K562 (cell line): Measurements from ENCODE around the gene DNASE1L1. TPM values are rescaled to one million over a fixed set of nuclear protein-coding genes. Genes with fewer than 3 reads are reported as not detected.

Experiments used
- ARID3B ChIP-seq: fragments of 250-450 bp; sonication (Bioruptor Pico); IDR thresholded peaks from 2 replicates; pipeline ENCODE4 v1.4.0; 2020; ENCODE audit warnings: borderline replicate concordance
- ASH1L ChIP-seq: fragments of 450-650 bp; IDR thresholded peaks from 2 replicates; pipeline ENCODE4 v1.6.1; 2018; ENCODE audit warnings: borderline replicate concordance, mild to moderate bottlenecking, low read depth; ENCODE audit not compliant: partially characterized antibody
- BACH1 ChIP-seq: fragments of 200-800 bp; sonication (Bioruptor generic); IDR thresholded peaks from 2 replicates; pipeline ENCODE4 v1.6.1; 2016; ENCODE audit warnings: missing genetic modification characterization, missing compliant biosample characterization
- CTCF ChIP-seq, 3 experiments: IDR thresholded peaks in 2 of 3; conservative IDR thresholded peaks in 1 of 3; 2 replicates each; pipeline ENCODE4 v1.5.1; 2011 to 2012; ENCODE audit warnings: low read length in 3 of 3, mild to moderate bottlenecking in 3 of 3, control low read depth in 2 of 3, improper control_type of control experiment in 1 of 3, inconsistent platforms in 1 of 3, low read depth in 1 of 3, mixed read lengths in 1 of 3, moderate library complexity in 1 of 3; ENCODE audit not compliant: insufficient read depth in 2 of 3
- DACH1 ChIP-seq: fragments of 450-650 bp; IDR thresholded peaks from 2 replicates; pipeline ENCODE4 v1.6.1; 2018; ENCODE audit not compliant: partially characterized antibody
- DNMT1 ChIP-seq: fragments of 450-650 bp; IDR thresholded peaks from 2 replicates; pipeline ENCODE4 v1.6.1; 2016; ENCODE audit warnings: antibody characterized with exemption, mild to moderate bottlenecking
- ELF4 ChIP-seq: fragments of 450-650 bp; formaldehyde crosslinking; IDR thresholded peaks from 2 replicates; pipeline ENCODE4 v1.4.0; 2022; ENCODE audit warnings: missing genetic modification characterization
- GABPA ChIP-seq: fragments of 200-800 bp; sonication (Bioruptor generic); conservative IDR thresholded peaks from 2 replicates; pipeline ENCODE4 v1.6.1; 2016; ENCODE audit warnings: low read depth, missing genetic modification characterization, missing compliant biosample characterization
- KLF10 ChIP-seq: fragments of 250-450 bp; sonication (Bioruptor Pico); IDR thresholded peaks from 2 replicates; pipeline ENCODE4 v1.6.1; 2021; ENCODE audit warnings: matching md5 sums
- MAFF ChIP-seq: IDR thresholded peaks from 2 replicates; pipeline ENCODE4 v1.6.1; 2012; ENCODE audit warnings: low read length, improper control_type of control experiment
- NR2C1 ChIP-seq, 2 experiments: fragments of 450-650 bp; IDR thresholded peaks; 2 replicates each; pipeline ENCODE4 v1.6.1; 2017; ENCODE audit warnings: mild to moderate bottlenecking in 2 of 2, antibody characterized with exemption in 1 of 2, inconsistent platforms in 1 of 2, missing compliant biosample characterization in 1 of 2, missing genetic modification characterization in 1 of 2
- PREB ChIP-seq: sonication (generic); formaldehyde crosslinking; IDR thresholded peaks from 2 replicates; pipeline ENCODE4 v1.8.1; 2023; ENCODE audit warnings: mild to moderate bottlenecking, missing genetic modification reagents
- TAF9B ChIP-seq: fragments of 450-650 bp; IDR thresholded peaks from 2 replicates; pipeline ENCODE4 v1.6.1; 2018; ENCODE audit warnings: mild to moderate bottlenecking; ENCODE audit not compliant: partially characterized antibody
- THAP7 ChIP-seq: fragments of 250-450 bp; sonication (Bioruptor Pico); IDR thresholded peaks from 2 replicates; pipeline ENCODE4 v1.5.0; 2021
- ZHX1 ChIP-seq: fragments of 150-350 bp; conservative IDR thresholded peaks from 2 replicates; pipeline ENCODE4 v1.6.1; 2014; ENCODE audit warnings: low read length
- ZNF512 ChIP-seq: IDR thresholded peaks from 2 replicates; pipeline ENCODE4 v1.6.1; 2016; ENCODE audit warnings: missing genetic modification characterization, missing compliant biosample characterization
- polyA plus RNA-seq, 8 experiments: library from polyadenylated mRNA; depleted of rRNA in 4 of 8; stranded (reverse) in 5 of 8; unstranded in 3 of 8; fragments of >200 nt; fragmentation: Nextera tagmentation in 2 of 8; fragmentation: Illumina TruSeq in 1 of 8; extraction: Ambion mirVana in 2 of 8; extraction: Trizol in 1 of 8; gene quantifications; 2 replicates each; pipeline versions ENCODE4 v1.2.1 to v1.2.3, GENCODE V29; 2011 to 2014; ENCODE audit warnings: inconsistent platforms in 1 of 8, missing spikeins in 1 of 8
- total RNA-seq, 7 experiments: library from RNA; depleted of rRNA in 6 of 7; stranded (reverse); fragments of >200 nt in 6 of 7; fragmentation: Illumina TruSeq in 2 of 7; extraction: Trizol in 2 of 7; gene quantifications; 2 replicates each; pipeline versions ENCODE4 v1.2.1 to v1.2.3, GENCODE V29; 2011 to 2021; ENCODE audit warnings: low replicate concordance in 1 of 7

DNASE1L1 gene
- total and polyA plus RNA-seq, 9 of the 15 experiments (the other 6 are each of a cell fraction or from before 2014, with no cell fraction given): 0.73 to 12.6 (median 7.9) TPM

- TF ChIP-seq THAP7 (CRISPR knock-in tag) (no peak), MAFF (no peak), ZHX1 (no peak), NR2C1 (IDR thresholded peaks at IDR 0.05) (no peak), NR2C1 (tag; IDR thresholded peaks at IDR 0.05) (peak; percentile 20; the same call in 1 of the 2 replicates), DACH1 (peak; percentile 26), ZNF512 (tag) (no peak), ASH1L (peak; percentile 87), DNMT1 (no peak), ARID3B (CRISPR knock-in tag) (no peak), GABPA (no peak), CTCF (IDR thresholded peaks at IDR 0.05 in 2 of 3, conservative IDR thresholded peaks at IDR 0.05 in 1 of 3; ENCODE audit: insufficient read depth in 2 of 3, low read depth in 1 of 3, low read length in 3 of 3) (peak in 2 of 3 experiments; percentile 17 to 20; a peak in 2 of 6 replicates), PREB (CRISPR knock-in tag) (no peak), TAF9B (no peak), KLF10 (CRISPR knock-in tag) (no peak), BACH1 (tag) (no peak), ELF4 (no peak)
Measured at GRCh38 chrX:154428176-154429171, 19.4 kb upstream of the DNASE1L1 start, which contains the start of gene ATP6AP1 (continued).
